Left ventricle myocardium superior (tissue), 1 donor: ENCODE measurements around the gene PRR19. TPM values are rescaled to one million over a fixed set of nuclear protein-coding genes. Genes with fewer than 3 reads are reported as not detected.

Experiments
- ATAC-seq: fragments of 200-7000 bp; cut with Tn5 transposase; one replicate; pipeline ENCODE4 v1.9.1; 2020; ENCODE audit warnings: mild to moderate bottlenecking, moderate library complexity
- DNase-seq: peaks from one replicate; pipeline ENCODE4 v3.0.0-alpha.2; 2020
- intact Hi-C: fragments of 100-400 bp; cut with micrococcal nuclease; formaldehyde crosslinking; loops from one replicate; pipeline ENCODE4 v1.11.0; 2022
- microRNA-seq: library from miRNA; unstranded; fragments of <30 nt; microRNA quantifications from one replicate; pipeline ENCODE4 v1.2.0, GENCODE V29; 2020; ENCODE audit warnings: borderline number of aligned reads
- total RNA-seq: library from RNA; stranded (reverse); fragmentation: NEBNext Ultra II Directional; extraction: Animal tissue kit (Norgen Biotek cat#: 25700); gene quantifications from one replicate; pipeline ENCODE4 v1.2.1, GENCODE V29; 2021
- donor health status: DM: no; HTN: yes; CAD: no; lungs with severe emphysema.

Gene PRR19
- total RNA-seq, 1 donor from 2014 or later, result not detected

DNA sequence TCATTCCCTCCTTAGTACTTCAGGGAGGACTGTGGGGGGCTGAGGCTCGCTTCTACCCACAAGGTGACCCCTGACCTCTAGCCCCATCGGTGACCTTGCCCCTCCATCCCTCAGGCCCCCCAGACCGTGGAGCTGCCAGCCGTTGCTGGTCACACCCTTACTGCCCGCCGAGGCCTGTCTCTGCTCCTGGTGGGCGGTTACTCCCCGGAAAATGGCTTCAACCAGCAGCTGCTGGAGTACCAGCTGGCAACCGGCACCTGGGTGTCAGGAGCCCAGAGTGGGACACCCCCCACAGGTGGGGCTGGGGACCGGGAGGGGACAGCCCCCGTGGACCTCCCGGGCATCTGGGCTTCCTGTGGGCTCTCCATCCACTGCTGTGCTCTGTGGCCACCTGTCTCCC is 55.4 kb downstream of the PRR19 start:
- intact Hi-C loops, result no loop called here
- DNase-seq (no peak), ATAC-seq (no peak)

Small RNAs within 50 kb of the gene (microRNA-seq; reads per million reads assigned to microRNA genes)
- not detected for gene MIR8077

Other genes starting within 250 kb of the PRR19 start
- gene GRIK5, start 231.9 kb upstream of the PRR19 start, total RNA-seq, result 5.4 TPM
- gene ZNF574, start 226.0 kb upstream of the PRR19 start, total RNA-seq, result 10.2 TPM
- gene POU2F2, start 169.7 kb upstream of the PRR19 start, total RNA-seq, result 1.8 TPM
- 17.2 TPM for gene DEDD2, start 84.5 kb upstream of the PRR19 start, total RNA-seq
- 6.7 TPM for gene ZNF526, start 81.8 kb upstream of the PRR19 start, total RNA-seq
- 40.0 TPM for gene GSK3A, start 59.5 kb upstream of the PRR19 start, total RNA-seq
- 46.0 TPM for gene ERF, start 47.0 kb upstream of the PRR19 start, total RNA-seq
- gene CIC, start 32.9 kb upstream of the PRR19 start, total RNA-seq, result 37.1 TPM
- 2.6 TPM for gene PAFAH1B3, start 492 bp downstream of the PRR19 start, total RNA-seq
- gene TMEM145, start 11.2 kb downstream of the PRR19 start, total RNA-seq, result 0.64 TPM
- 37.4 TPM for gene MEGF8, start 23.5 kb downstream of the PRR19 start, total RNA-seq
- gene CNFN, start 88.2 kb downstream of the PRR19 start, total RNA-seq, result 0.55 TPM
- gene LIPE, start 125.3 kb downstream of the PRR19 start, total RNA-seq, result 41.0 TPM
- not detected for gene CXCL17, start 140.8 kb downstream of the PRR19 start, total RNA-seq
- 4.0 TPM for gene CEACAM1, start 226.3 kb downstream of the PRR19 start, total RNA-seq